Measurements from ENCODE around the gene USP26.

DNA sequence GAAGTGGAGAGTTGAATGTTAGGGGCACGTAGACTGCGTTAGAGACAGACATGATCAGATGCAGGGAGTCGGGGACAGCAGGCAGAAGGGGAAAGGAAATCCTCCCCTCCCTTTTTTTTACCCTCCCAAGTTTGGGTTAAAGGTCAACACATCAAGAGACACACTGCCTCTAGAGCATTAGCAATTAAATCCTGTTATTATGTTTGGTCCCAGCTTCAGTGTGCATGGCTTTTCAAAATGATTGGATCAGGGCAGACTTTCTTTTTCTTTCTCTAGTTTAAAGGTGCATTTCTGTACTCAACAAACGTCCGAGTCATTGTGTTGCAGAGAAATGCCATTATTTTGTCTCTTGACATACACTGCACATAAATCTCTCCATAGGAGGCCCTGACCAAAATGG lies 63.9 kb downstream of the USP26 start:
- TF ChIP-seq, protein P1, sequence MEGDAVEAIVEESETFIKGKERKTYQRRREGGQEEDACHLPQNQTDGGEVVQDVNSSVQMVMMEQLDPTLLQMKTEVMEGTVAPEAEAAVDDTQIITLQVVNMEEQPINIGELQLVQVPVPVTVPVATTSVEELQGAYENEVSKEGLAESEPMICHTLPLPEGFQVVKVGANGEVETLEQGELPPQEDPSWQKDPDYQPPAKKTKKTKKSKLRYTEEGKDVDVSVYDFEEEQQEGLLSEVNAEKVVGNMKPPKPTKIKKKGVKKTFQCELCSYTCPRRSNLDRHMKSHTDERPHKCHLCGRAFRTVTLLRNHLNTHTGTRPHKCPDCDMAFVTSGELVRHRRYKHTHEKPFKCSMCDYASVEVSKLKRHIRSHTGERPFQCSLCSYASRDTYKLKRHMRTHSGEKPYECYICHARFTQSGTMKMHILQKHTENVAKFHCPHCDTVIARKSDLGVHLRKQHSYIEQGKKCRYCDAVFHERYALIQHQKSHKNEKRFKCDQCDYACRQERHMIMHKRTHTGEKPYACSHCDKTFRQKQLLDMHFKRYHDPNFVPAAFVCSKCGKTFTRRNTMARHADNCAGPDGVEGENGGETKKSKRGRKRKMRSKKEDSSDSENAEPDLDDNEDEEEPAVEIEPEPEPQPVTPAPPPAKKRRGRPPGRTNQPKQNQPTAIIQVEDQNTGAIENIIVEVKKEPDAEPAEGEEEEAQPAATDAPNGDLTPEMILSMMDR (IDR thresholded peaks at IDR 0.05; ENCODE audit: low read depth, low read length), result no peak
- no peak for TF ChIP-seq EZH2phosphoT487 (IDR thresholded peaks at IDR 0.05; ENCODE audit: low read depth)

Measured in OCI-LY3 (cell line).